ENCODE results near the gene TBC1D5.

TBC1D5 gene

DNA sequence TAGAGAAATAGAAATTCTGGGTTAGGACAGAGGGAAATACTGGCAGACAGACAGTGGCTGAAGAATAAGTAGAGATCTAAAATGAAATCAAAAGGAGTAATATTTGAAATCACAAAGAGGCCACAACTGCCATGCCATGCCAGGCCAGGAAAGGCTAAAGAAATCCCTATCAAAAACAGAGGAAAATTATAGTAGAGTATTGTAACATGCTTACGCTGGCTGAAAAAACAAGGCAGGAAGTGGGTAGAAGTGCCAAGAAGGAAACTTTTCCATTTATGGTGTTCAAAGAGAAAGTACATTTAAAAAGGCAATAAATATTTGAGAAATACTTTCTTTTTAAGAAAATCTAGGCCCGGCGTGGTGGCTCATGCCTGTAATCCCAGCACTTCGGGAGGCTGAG is 442.0 kb downstream of the TBC1D5 start:
- H3K4me3 ChIP-seq (ENCODE audit: low read depth, low read length) = no peak overlapping the region
- TF ChIP-seq, protein P1, sequence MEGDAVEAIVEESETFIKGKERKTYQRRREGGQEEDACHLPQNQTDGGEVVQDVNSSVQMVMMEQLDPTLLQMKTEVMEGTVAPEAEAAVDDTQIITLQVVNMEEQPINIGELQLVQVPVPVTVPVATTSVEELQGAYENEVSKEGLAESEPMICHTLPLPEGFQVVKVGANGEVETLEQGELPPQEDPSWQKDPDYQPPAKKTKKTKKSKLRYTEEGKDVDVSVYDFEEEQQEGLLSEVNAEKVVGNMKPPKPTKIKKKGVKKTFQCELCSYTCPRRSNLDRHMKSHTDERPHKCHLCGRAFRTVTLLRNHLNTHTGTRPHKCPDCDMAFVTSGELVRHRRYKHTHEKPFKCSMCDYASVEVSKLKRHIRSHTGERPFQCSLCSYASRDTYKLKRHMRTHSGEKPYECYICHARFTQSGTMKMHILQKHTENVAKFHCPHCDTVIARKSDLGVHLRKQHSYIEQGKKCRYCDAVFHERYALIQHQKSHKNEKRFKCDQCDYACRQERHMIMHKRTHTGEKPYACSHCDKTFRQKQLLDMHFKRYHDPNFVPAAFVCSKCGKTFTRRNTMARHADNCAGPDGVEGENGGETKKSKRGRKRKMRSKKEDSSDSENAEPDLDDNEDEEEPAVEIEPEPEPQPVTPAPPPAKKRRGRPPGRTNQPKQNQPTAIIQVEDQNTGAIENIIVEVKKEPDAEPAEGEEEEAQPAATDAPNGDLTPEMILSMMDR (IDR thresholded peaks at IDR 0.05; ENCODE audit: borderline replicate concordance, insufficient read depth, low read depth, low read length) = no peak

DNA sequence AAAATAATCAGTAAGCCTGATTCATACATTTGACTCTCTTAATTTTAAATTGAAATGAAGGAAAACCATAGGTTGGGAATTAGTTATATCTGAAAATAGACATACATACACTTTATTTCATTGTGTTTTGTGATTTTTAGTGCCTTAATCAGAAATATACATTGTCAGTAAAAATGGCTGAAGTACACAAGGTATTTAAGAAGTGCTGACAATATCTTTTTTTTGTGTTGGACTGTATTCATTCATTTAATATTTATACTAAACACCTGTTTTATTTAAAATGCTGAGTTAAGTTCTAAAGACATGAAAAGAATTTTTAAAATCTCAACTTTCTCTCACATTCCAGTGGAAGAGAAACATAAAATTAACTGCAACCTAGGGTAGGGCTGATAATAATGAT is 444.4 kb downstream of the TBC1D5 start:
- H3K4me3 ChIP-seq (ENCODE audit: low read depth, low read length) = no peak overlapping the region
- TF ChIP-seq, protein P1 (IDR thresholded peaks at IDR 0.05; ENCODE audit: borderline replicate concordance, insufficient read depth, low read depth, low read length) = no peak

DNA sequence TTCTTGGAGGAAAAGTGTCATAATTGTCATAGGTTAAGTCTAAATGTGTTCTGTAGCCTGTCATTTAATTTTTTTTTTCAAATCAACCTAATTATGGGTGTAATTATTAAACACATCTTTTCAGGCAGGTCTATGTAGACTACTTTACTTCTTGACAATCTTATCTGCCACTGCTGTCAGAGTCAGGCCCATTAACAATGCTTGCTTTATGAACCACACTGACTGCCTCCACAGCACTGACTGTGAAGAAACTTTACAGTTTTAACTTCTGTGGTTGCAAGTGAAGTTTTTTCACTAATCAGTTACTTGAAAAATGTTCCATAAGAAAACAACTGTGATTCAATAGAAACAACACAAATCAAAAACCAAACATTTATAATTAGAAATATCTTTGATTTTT is 449.9 kb downstream of the TBC1D5 start:
- TF ChIP-seq, protein P1 (IDR thresholded peaks at IDR 0.05; ENCODE audit: borderline replicate concordance, insufficient read depth, low read depth, low read length) = no peak
- H3K4me3 ChIP-seq (ENCODE audit: low read depth, low read length) = no peak overlapping the region

DNA sequence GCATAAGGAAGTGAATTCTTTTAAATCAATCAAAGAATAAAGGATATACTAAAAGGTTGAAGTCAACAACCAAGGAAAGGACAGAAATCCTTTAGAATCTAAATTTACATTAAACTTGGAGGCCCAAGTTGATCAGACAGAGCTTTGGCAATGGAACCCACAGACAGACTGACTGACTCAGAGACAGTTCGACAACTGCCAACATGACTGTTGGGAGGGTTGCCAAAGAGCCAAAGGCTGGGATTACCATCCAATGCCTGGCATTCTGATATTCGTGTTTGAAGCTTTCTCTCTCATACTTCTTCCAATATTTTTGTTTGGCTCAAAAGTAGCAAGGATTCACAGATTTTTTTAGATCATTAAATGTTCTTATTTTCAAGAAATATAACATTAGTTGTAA is 451.5 kb downstream of the TBC1D5 start:
- TF ChIP-seq, protein P1 (IDR thresholded peaks at IDR 0.05; ENCODE audit: borderline replicate concordance, insufficient read depth, low read depth, low read length) = no peak
- H3K4me3 ChIP-seq (ENCODE audit: low read depth, low read length) = no peak overlapping the region

DNA sequence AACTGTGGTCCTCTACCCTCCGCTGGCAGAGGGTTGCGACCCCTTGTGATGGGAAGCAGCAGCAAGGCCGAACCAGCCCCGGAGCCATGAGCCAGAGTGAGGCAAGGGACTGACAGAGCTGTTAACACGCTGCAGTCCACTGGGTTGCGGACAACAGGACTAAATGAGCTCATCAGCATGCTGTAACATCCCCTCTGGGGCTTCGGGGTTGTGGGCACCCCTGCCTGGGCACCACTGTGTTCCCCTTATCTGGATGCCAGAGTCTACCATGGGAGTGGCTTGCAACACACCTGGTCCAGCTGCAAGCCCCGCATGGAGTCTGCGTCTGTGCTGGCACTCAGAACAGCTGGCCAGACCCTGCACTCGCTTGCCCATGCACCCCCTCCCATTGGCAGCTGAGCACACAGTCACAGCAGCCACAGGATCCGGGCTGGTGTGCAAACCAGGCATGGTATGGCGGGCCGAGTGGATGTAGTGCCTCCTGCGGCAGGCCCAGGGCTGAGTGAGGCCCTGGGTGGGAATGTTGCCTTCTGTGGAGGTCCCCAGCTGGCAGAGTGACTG is 453.5 kb downstream of the TBC1D5 start:
- TF ChIP-seq, protein P1 (IDR thresholded peaks at IDR 0.05; ENCODE audit: borderline replicate concordance, insufficient read depth, low read depth, low read length) = no peak
- H3K4me3 ChIP-seq (ENCODE audit: low read depth, low read length) = no peak overlapping the region

DNA sequence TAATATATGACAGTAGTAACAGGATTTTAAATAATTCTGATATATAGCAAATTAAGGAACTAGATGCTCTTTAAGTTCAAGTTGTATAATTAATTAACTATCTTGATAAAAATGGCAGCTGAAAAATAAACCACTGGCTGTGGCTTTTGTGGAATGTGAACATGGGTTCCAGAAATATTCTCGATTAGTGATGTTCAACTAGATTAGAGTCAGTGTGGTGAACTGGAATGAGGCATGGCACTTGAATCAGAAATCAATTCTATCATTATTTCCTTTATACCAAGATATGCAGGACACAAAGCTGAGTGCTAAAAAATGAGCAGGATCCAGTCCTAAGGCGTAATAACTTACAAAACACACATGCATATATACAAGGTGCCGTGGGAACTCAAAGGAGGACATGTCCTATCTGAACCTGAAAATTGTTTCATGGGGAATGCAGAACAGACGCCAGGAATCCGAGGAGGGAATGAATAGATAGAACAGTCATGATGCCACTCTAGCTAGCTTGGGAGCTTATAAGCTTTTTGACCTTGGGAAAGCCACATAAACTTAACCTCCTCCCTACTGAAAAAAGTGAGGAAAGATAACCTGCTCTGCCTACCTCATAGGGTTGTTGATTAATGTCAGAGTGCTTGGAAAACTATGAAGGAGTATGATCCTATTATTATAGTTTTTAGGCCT is 455.3 kb downstream of the TBC1D5 start:
- TF ChIP-seq, protein P1 (IDR thresholded peaks at IDR 0.05; ENCODE audit: borderline replicate concordance, insufficient read depth, low read depth, low read length) = no peak
- H3K4me3 ChIP-seq (ENCODE audit: low read depth, low read length) = no peak overlapping the region

DNA sequence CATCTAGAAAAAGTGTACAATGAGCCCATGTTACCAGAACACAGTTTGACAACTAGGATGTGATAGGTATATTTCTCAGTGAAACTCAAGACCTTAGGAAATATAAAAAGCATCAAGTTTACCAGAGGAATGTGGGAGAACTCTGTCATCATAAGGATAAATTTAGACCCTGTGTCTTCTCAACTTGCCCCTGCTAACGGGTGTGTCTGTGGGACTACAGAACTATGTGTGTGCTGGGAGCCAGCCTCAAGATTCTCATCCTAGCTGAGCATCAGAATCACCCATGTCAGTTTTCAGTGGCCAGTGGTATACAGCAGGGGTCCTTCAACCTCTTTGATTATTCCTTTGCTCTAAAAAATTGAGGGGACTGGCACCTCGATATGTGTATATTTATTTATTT is 464.4 kb downstream of the TBC1D5 start:
- no peak overlapping the region for H3K4me3 ChIP-seq (ENCODE audit: low read depth, low read length)
- TF ChIP-seq, protein P1 (IDR thresholded peaks at IDR 0.05; ENCODE audit: borderline replicate concordance, insufficient read depth, low read depth, low read length) = no peak

Measured in GM12875 (cell line).